ENCODE measurements around the gene IQCH.

Gene IQCH

DNA sequence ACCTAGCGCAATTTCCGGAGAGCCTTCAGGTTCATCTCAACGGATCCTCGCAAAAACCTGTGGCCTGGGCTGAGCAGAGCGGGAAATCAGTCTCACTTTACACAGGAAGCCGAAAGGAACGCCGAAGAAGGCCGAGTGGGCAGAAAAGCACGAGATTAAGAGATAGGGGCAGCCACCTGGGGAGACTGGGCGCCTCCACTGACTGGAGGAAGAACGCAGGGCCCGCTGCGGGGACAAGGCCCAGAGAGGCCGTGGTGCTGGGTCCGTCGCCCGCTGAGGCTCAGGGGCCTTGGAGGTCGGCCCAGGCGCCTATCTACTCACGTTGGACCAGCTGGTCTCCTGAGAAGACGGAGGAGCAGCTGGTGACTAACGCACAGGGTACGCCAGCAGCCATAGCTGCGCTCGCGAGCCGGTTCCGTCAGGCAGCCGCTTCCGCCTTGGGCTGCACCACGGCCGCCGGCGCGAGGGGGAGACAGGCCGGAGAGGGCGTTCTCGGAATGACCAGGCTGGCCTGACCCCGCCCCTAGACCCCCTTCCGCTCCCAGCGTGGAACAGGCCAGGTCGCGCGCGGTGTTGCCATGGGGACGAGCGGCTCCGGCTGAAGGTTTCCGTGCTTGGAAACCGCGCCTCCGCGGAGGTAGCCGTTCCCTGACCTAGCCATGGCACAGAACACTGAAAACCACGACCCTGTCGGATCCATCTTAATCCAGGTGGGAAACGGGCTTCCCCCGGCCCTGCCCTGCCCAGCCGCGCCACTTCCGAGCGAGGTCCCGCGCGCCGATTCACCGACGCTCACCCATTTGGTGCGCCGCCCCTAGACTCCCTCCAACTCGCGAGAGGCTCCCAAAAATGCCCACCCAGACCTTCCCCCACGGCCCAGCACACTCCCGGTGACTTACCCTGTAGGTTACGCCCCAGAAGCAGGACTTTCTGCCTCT lies at the start of gene IQCH, which contains the start of gene AAGAB:
TSS of gene IQCH (plus strand) at position 549 of the 938 bp plus-strand sequence. CDS start at position 660, 111 bp downstream.
TSS of gene AAGAB (minus strand) at position 424 of the 938 bp plus-strand sequence. CDS start at position 394, 30 bp downstream.
- DNase-seq (ENCODE audit: low spot score) = peak; percentile 99

DNA sequence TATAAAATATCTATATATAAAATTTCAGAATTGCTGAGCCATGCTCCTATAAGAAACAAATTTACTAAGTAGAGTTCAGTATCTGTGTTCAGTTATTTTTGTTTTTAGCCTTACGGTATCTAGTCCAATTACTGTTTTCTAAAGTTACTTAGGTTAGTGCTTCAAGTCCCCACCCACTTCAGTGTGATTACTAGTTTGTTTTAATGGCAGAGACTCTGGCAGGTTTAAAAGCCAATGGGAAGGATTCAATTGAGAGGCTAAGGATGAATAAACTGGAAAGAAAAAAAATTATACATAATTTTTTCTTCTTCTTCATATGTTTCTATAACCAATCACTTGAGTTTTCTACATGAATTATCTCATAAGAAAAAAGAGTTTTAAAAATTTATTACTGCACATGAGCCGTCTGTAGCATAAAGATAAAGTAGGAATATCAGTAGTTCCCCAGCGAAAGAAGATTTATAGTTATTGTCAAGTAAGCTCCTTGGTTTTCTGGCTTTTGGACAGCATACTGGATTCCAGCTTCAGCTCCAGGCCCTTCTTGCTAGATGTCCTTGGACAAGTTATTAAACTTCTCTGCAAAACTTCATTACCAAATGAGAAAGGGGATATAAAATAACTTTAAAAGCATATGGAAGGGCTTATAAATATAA lies 46.9 kb upstream of the IQCH start:
- DNase-seq (ENCODE audit: low spot score) = no peak

DNA sequence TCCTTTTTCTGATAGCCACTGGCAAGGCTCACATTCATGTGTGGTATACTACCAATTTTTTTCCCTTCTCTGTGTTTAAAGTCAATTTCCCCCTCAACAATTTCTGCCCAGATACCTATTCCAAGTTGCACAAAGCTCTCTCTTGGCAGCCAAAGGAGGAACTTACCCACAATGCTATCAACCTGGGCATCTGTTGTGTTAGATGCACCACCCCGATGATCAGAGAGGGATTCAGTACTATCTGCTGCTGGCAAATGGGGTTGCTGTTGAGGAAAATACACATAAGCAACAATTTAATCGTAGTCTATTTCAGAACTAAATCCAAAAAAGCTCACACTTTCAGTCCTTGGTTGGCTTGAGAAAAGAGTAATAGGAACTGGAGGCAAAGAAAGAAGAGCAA lies 46.2 kb upstream of the IQCH start:
- DNase-seq (ENCODE audit: low spot score) = no peak

DNA sequence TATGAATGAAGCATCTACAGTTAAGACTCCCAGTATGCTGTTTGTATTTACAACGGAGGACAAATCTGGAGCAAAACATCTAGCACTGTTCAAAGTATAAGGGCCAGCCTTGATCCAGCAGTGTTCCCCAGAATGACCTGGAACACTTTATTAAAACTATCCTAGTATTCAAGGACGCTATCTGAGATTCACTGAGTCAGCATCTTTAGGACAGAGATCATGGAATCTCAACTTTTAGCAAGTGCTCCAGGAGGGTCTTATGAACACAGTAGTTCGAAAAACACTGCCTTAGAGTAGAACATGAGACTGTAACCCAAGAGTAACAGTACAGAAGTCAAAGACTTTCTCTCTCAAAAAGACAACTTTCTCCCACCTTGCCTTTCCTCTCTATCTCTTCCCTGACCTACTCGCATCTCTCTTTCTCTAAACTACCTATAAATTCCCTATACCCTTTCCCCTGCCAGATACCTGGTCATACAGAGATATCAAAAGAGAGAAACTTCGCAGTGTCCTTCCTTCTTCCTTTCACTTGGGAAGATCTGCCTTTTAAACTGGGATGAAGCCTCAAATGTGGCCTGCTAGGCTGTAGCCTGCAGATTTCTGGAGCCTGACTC lies 43.9 kb upstream of the IQCH start:
- no peak for DNase-seq (ENCODE audit: low spot score)

DNA sequence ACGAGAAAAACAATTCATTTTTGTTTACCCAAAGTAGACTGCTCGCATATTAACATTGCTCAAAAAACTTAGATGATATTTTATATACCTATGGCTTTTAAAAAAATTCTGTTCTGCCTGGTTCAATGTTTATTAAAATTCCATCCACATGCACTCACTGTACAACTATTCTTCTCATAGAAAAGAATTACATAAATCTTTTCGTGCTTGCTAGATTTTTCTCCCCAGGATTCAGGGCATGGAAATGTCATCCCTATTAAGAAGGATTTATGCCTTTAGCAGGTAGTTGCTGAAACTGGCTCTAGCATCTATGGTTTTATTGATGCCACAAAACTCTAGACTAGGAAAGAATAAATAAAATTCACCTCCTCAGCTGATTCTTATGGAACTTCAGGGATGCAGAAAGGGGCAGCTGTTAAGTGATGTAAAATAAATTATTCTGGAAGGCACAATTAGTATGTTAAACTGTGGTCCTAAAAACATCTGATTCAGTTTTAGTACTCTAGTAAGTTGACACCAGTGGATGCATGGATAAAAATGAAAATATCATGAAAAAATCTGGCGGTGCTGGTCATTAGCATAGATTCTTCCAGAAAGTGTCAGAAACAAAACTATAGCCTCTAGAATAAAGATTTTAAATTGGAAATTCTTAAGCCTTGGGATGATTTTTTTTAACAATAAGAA lies 41.8 kb upstream of the IQCH start:
- no peak for DNase-seq (ENCODE audit: low spot score)

DNA sequence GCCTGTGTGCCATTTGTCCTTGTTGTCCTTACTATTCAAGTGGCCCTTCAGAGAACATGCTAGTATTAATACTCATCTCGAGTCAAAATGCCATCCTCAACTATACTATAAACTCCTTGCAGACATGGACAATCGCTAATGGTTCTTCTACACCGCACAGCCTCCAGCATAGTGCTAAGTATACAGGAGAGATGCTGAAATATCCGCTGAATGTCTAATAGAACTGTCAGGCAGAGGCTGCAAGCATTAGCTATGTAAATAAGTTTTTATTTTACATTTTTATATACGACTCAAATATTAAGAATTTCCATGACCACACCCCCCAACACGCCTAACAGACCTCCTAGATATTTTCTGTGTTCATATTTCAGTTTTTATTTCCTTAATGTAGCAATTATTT lies 39.5 kb upstream of the IQCH start:
- no peak for DNase-seq (ENCODE audit: low spot score)

DNA sequence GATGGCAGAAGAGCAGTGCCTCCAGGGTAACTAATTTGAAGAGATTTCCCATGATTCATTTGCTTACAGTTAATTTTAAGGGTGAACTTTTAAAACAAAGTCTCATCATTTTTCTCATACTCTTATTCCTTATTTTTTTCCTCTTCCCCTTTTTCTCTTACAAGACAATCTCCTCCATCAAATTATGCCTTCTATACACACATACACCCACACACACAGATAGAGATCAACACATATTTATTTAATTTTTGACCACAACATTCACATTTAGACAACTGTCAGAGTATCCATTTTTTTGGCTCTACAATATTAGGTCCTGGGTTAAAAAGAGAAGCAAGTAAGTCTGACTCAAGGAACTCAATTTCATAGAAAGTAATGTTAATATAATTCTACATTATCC lies 37.7 kb upstream of the IQCH start:
- DNase-seq (ENCODE audit: low spot score) = no peak

DNA sequence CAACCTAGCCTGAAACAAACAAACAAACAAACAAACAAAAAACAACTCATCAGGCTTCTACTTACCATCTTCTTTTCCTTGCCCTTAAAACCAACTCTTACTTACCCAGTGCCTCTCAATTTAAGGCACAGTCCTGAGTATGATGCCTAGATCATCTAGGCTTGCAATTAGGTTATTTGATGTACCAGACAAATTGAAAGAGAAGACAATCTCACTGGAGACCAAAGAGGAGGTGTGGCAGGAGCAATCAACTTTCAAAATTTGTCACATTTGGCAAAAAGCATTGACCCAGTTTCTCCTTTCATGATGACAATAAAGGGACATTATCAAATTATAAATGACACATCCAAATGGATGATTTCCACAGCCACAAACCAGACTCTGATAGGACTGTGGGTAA lies 36.2 kb upstream of the IQCH start:
- no peak for DNase-seq (ENCODE audit: low spot score)

DNA sequence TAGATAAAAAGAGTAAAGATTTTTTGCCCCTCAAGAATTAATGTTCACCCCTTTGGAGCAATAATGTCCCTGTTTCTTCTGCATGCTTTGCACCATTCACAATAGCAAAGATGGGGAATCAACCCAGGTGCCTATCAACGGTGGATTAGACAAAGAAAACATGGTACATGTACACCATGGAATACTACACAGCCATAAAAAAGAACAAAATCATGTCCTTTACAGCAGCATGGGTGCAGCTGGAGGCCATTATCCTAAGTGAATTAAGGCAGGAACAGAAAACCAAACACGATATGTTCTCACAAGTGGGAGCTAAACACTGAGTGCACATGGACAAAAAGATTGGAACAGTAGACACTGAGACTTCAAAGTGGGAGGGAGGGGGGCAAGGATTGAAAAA lies 35.3 kb upstream of the IQCH start:
- no peak for DNase-seq (ENCODE audit: low spot score)

DNA sequence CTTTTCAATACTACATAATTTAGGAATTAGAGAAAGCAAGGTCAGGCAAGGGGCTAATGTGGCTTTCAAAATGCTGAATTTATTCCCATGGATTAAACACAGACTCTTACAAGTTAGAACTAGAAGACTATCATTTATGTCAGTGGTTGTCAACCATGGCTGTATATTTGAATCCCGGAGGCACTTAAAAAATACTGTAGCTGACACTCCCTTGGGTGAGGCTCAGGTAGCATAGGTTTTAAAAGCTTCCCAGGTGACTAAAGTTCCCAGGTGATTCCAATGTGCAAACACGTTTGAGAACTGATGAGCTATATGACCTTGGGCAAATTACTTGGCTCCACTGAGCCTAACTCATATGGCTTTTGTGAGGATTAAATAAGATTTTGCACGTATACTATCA lies 29.7 kb upstream of the IQCH start:
- DNase-seq (ENCODE audit: low spot score) = no peak

DNA sequence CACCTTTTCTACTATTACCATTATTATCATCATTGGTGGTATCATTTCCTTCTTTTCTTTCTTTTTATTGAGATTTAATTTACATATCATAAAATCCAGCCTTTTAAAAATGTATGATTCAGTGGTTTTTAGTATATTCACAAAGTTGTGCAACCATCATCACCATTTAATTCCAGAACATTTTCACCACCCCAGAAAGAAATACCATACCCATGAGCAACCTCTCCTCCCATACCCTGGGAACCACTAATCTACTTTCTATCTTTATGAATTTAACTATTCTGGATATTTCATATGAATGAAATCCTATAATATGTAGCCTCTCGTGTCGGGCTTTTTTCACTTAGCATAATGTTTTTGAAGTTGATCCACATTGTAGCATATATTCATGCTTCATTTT lies 29.2 kb upstream of the IQCH start:
- DNase-seq (ENCODE audit: low spot score) = peak; percentile 47

DNA sequence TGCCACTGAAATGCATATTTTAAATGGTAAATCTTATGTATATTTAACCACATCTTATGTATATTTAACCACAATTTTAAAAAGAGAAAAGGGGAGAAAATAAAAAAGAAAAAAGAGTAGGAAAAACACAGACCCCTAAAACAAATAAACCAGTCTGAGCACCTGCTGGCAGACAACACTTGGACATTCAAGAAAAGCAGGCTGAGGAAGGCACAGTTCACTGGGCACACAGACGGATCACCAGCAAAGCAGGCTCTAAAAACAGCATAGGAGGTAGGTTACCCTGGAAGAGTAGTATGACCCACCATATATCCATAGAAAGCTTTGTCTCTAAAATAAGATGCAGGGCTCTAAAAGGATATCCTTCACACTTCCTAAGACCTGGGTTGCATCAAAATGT lies 27.2 kb upstream of the IQCH start:
- no peak for DNase-seq (ENCODE audit: low spot score)

DNA sequence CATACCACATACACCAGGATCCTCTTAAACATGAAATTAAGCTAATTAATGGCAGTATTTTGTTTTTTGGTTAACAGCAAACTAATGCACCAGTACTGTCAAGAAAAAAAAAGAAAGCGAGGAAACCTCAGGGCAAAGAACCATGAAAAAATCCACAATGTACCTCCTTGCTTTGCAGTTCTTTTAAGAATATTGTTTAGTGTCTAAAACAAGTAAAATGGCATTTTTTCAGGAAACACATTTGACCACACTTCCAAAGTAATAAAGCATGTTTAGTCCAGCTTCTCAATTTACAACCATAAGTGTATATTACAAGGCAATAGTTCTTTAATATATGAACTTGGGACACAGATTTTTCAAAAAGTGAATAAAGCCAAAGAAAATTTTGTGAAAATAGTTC lies 26.7 kb upstream of the IQCH start:
- DNase-seq (ENCODE audit: low spot score) = no peak

DNA sequence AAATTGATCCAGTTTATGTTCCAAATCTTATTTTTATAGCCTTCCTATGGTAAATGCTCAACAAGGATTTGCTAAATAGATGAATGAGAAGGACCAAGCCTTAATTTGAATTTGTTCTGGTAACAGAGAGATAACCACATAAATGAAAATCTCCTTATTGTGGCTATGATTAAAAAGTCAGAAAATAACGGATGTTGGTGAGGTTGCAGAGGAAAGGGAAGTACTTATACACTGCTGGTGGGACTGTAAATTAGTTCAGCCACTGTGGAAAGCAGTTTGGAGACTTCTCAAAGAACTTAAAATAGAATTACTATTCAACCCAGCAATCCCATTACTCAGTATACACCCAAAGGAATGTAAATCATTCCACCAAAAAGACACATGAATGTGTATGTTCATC lies 26.3 kb upstream of the IQCH start:
- DNase-seq (ENCODE audit: low spot score) = no peak

DNA sequence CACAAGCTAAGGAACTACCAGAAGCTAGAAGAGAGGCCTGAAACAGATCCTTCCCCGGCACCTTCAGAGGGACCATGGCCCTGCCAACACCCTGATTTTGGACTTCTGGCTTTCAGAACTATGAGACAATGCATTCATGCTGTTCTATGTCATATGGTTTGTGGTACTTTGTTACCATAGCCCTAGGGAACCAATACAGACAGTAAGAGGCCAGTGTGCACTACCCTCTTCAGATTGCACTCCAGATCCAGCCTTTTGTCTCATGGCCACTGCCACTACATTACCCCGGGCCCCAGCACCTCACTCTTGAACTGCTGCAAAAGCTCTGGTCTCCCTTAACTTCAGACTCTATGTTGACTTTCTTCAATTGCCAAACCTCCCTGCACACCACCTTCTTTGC lies 24.1 kb upstream of the IQCH start:
- DNase-seq (ENCODE audit: low spot score) = no peak

DNA sequence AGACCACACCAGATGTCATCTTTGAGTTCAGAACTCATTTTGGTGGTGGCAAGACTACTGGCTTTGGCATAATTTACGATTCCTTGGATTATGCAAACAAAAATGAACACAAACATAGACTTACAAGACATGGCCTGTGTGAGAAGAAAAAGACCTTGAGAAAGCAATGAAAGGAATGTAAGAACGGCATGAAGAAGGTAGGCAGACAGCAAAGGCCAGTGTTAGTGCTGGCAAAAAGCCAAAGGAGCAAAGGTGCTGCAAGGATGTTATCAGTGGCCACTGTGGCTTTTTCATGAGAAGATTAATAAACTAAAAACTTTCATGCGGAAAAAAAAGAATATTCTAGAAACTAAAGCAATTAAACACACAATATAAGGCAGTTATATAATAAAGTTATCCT lies 22.0 kb upstream of the IQCH start:
- no peak for DNase-seq (ENCODE audit: low spot score)

DNA sequence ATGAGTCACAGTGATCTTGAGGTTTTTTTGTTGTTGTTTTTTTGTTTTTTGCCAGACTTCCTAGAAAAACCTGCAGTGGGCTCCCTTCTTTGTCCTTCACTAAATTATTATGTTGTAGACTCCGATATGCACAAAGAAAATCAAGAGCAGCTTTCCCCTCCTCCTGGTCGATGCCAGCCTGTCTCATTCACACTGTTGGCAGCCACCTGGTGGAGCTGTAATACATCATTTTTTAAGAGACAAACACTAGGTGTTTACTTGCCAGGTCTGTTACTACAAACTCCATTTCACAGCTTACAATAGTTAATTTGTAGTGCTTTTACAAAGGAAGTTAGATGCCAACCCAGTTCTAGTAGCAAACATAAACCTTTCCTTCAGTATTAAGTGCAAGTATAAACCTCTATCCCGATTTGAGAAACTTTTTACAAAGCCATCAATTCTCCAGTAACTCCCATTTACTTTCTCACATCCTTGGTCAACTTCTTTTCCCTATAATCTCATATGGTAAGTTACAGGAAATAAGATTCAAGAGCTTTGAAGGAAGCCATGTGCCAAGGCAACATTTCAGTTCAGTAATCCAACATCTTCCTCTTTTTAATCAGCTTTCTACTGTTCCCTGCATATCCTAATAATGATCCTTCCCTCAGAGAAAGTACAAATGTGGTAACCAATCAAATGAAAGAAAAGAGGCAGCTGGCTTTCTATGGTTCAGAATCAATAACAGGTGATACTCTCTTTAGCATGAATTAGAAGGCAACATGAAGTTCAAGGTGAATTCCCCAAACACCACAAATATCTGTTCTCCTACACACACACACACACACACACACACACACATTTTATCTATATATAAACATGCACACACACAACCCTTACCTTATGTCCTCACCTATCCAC lies 14.1 kb upstream of the IQCH start:
- no peak for DNase-seq (ENCODE audit: low spot score)

DNA sequence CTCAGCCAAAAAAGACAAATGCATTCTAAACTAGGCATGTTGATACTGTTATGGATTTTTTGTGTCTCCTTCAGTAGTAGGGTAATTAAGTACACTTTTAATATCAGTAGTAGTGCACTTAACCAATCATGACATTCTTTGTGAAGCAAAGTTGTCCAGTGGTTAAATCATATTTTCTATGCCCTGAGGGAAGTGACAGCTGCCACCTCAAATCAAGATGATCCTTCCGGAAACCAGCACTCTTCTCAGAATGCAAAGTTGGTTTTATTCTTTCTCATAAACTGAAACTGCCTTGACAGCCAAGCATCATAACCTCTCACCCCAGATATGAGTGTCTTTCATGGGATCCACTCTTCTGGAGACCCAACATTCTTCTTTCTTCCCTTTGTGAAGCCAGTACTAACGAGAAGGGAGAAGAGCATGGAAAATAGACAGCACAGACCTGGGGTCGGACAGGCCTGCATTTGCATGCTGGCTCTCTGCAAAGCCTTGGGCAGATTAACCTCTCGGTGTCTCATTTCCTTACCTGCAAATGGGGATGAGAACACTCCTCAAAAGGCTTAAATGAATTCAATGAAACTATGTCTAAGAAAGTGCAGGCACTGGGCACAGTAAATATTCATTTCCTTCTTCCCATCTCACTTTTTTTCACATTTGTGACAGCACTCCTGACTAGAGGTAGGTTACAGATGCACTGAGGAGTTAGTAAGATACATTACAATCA lies 13.3 kb upstream of the IQCH start:
- DNase-seq (ENCODE audit: low spot score) = no peak

DNA sequence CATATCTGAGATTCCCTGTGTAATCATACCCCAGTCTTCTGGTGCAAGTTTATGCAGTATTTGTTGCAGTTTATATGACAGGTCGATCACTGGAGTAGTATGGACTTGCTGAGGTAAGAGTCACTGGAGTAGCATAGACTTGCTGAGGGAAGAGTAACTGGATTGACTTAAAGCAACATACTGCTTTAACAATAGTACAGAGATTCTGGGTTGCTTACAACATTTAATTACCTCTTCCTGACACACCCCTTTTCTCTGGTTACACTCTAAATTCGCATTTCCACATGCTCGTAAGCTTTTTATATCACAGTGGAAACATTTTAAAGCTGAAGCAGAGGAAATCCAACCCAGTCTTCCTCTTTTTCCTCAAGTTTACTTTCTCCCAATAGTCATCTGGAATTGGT lies 11.9 kb upstream of the IQCH start:
- peak; percentile 33 for DNase-seq (ENCODE audit: low spot score)

DNA sequence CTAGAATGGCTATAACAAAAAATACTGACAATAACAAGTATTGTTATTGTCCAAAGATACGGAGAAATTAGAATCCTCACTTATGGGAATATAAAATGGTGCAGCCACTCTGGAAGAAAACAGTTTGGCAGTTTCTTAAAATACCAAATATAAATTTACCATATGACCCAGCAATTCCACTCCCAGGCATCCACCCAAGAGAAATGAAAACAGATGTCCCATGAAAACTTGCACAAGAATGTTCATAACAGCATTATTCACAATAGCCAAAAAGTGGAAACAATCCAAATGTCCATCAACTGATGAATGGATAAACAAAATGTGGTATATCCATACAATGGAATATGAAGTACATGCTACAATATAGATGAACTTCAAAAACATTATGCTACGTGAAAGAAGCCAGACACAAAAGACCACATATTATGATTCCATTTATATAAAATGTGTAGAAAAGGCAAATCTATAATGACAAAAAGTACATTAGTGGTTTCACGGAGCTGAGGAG lies 9.6 kb upstream of the IQCH start:
- no peak for DNase-seq (ENCODE audit: low spot score)
